Measurements from ENCODE around the gene SPATA2. TPM values are rescaled to one million over a fixed set of nuclear protein-coding genes. Genes with fewer than 3 reads are reported as not detected.

Gene SPATA2
- total RNA-seq, 1 experiment from 2014 or later: 6.1 TPM

- no peak for DNase-seq (ENCODE audit: extremely low read depth, low read depth)
Observed at GRCh38 chr20:49935746-49936152, 20.4 kb upstream of the SPATA2 start.

DNA sequence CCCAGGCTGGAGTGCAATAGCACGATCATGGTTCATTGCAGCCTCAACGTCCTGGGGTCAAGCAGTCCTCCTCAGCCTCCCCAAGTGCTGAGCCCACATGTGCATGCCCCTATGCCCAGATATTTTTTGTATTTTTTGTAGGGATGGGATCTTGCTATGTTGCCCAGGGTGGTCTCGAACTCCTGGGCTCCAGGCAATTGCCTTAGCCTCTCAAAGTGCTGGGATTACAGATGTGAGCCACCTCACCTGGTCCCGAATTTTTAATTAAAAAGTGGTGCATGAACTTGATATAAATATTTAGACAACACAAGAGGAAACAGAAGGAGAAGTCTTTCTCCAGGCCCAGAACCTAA is 13.8 kb upstream of the SPATA2 start:
- no peak for DNase-seq (ENCODE audit: extremely low read depth, low read depth)

GRCh38 chr20:49928411-49929141 is 13.2 kb upstream of the SPATA2 start:
- peak; percentile 81 for DNase-seq (ENCODE audit: extremely low read depth, low read depth)

- no peak for DNase-seq (ENCODE audit: extremely low read depth, low read depth)
Observed at GRCh38 chr20:49925901-49926454, 10.6 kb upstream of the SPATA2 start.

DNA sequence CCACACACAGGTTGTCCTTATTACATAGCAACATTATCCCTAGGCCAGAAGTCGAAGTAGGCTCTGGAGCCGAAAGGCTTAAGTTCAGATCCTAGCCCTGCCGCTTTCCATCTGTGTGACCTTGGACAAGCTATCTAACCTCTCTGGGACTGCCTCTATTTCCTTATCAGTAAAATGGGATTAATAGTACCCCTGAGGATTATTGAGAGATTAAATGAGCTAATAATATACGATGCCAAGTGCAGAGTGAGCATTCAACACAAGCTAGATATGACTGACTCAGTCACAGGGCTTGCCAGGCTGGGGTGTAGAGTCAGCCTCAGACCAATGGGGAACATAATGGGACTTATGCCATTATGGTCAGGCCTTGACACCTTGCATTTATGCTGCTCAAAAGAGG is 8.9 kb upstream of the SPATA2 start:
- no peak for DNase-seq (ENCODE audit: extremely low read depth, low read depth)

- DNase-seq (ENCODE audit: extremely low read depth, low read depth): no peak
Observed at GRCh38 chr20:49919461-49919860, 4.1 kb upstream of the SPATA2 start.

GRCh38 chr20:49919009-49919408 is 3.7 kb upstream of the SPATA2 start:
- DNase-seq (ENCODE audit: extremely low read depth, low read depth): no peak

- no peak for DNase-seq (ENCODE audit: extremely low read depth, low read depth)
Observed at GRCh38 chr20:49918446-49918845, 3.1 kb upstream of the SPATA2 start.

DNA sequence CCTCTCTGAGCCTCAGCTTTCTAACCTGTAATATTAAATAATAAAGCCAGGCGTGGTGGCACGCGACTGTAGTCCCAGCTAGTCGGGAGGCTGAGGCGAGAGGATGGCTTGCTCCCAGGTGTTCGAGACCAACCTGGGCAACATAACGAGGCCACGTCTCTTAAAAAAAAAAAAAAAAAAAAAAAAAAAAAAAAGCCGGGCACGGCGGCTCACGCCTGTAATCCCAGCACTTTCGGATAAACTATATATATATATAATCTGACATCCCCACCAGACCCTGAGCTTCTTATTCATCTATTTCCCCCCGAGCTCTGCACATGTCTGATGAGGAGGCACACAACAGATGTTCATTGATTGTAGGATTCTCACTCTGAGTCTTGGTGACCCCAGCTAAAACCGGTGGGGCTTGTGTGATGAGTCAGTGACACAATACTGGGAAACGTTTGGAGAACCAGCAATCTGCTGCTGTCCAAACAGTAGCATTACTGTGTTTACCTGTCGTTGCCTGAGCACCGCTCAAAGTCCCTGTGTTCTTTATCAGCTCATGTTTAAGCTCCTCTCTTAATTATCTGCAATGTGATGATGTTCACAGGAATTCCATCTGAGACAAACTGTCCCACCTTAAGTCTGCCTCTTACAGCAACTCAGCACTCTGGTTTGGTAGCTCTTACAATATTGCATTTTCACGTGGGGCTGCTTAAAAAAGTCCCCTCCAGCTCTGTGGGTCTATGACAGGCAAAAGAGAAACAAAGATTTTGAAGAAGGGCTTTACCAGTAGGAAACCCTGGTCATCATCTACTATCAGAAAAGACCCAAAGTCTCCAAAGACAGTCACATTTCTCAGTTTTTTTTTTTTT is 1.0 kb upstream of the SPATA2 start:
- no peak for DNase-seq (ENCODE audit: extremely low read depth, low read depth)

- no peak for DNase-seq (ENCODE audit: extremely low read depth, low read depth)
Observed at GRCh38 chr20:49915118-49915379, 280 bp downstream of the SPATA2 start.

- no peak for DNase-seq (ENCODE audit: extremely low read depth, low read depth)
Observed at GRCh38 chr20:49914310-49915117, 815 bp downstream of the SPATA2 start.

- DNase-seq (ENCODE audit: extremely low read depth, low read depth): no peak
Observed at GRCh38 chr20:49913399-49914047, 1.8 kb downstream of the SPATA2 start.

GRCh38 chr20:49910340-49910706 is 5.0 kb downstream of the SPATA2 start:
- DNase-seq (ENCODE audit: extremely low read depth, low read depth): no peak

- no peak for DNase-seq (ENCODE audit: extremely low read depth, low read depth)
Observed at GRCh38 chr20:49909499-49910339, 5.6 kb downstream of the SPATA2 start.

DNA sequence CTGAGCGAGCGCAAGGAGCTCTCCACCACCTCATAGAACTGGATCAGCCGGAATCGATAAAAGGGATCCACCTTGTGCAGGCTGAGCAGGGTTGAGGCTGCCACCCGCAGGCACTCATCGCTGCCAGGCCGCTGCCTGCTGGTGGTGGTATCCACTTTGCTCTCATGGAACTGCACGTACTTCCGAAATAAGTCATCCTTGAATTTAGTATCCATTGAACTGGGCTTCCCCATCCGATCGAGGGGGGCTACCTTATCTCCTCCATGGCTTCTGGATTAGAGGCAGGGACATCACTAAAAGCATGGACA is 7.1 kb downstream of the SPATA2 start:
- DNase-seq (ENCODE audit: extremely low read depth, low read depth): no peak

GRCh38 chr20:49907405-49908257 is 7.7 kb downstream of the SPATA2 start:
- no peak for DNase-seq (ENCODE audit: extremely low read depth, low read depth)

GRCh38 chr20:49906615-49907154 is 8.6 kb downstream of the SPATA2 start:
- DNase-seq (ENCODE audit: extremely low read depth, low read depth): no peak

GRCh38 chr20:49906101-49906604 is 9.2 kb downstream of the SPATA2 start:
- no peak for DNase-seq (ENCODE audit: extremely low read depth, low read depth)
